ENCODE data around the gene PEAR1.

Gene PEAR1

GRCh38 chr1:156894001-156894400 lies 483 bp downstream of the PEAR1 start:
- Histone ChIP-seq H3K4me3 (ENCODE audit: insufficient read depth, low read length, poor library complexity, severe bottlenecking) (no peak overlapping the region), H3K79me2 (ENCODE audit: insufficient read depth, low read length) (no peaks in the 10 kb centered on the region), H3K9me3 (ENCODE audit: insufficient read depth, low read length) (no peaks in the 10 kb centered on the region), H4K20me1 (ENCODE audit: low read depth, low read length) (no peaks in the 10 kb centered on the region), H3F3A (ENCODE audit: insufficient read depth) (no peaks in the 10 kb centered on the region), H3K27ac (ENCODE audit: low read depth, low read length) (no peak overlapping the region), H3K4me2 (ENCODE audit: low read depth, low read length, poor library complexity, severe bottlenecking) (no peak overlapping the region), H3K9ac (ENCODE audit: low read length) (no peak overlapping the region), H3K9me2 (replicated peaks; ENCODE audit: insufficient read depth, low read length) (no peaks in the 10 kb centered on the region), H3K27me3 (ENCODE audit: low read length) (0 out of 2 replicates have a peak, but pooled peaks cover 2% of the 10 kb centered on the region), H3K36me3 (ENCODE audit: low read length) (no peaks in the 10 kb centered on the region), H2AFZ (ENCODE audit: low read depth, low read length, severe bottlenecking) (no peak overlapping the region)
- TF ChIP-seq CTCF (IDR thresholded peaks at IDR 0.05; ENCODE audit: insufficient read depth, low read length, poor library complexity, severe bottlenecking) (no peak), EZH2phosphoT487 (conservative IDR thresholded peaks at IDR 0.05; ENCODE audit: low read length) (no peak)

GRCh38 chr1:156894711-156895454 lies 1.4 kb downstream of the PEAR1 start:
- Histone ChIP-seq H3K27ac (ENCODE audit: low read depth, low read length) (no peak overlapping the region), H3K9me2 (replicated peaks; ENCODE audit: insufficient read depth, low read length) (no peaks in the 10 kb centered on the region), H3K9me3 (ENCODE audit: insufficient read depth, low read length) (no peaks in the 10 kb centered on the region), H4K20me1 (ENCODE audit: low read depth, low read length) (no peaks in the 10 kb centered on the region), H3K36me3 (ENCODE audit: low read length) (no peaks in the 10 kb centered on the region), H3K79me2 (ENCODE audit: insufficient read depth, low read length) (no peaks in the 10 kb centered on the region), H3K4me2 (ENCODE audit: low read depth, low read length, poor library complexity, severe bottlenecking) (no peak overlapping the region), H3K4me3 (ENCODE audit: insufficient read depth, low read length, poor library complexity, severe bottlenecking) (no peak overlapping the region), H3K27me3 (ENCODE audit: low read length) (0 out of 2 replicates have a peak, but pooled peaks cover 2% of the 10 kb centered on the region), H3K9ac (ENCODE audit: low read length) (no peak overlapping the region), H3F3A (ENCODE audit: insufficient read depth) (no peaks in the 10 kb centered on the region), H2AFZ (ENCODE audit: low read depth, low read length, severe bottlenecking) (no peak overlapping the region)
- TF ChIP-seq CTCF (IDR thresholded peaks at IDR 0.05; ENCODE audit: insufficient read depth, low read length, poor library complexity, severe bottlenecking) = no peak
- no peak for TF ChIP-seq EZH2phosphoT487 (conservative IDR thresholded peaks at IDR 0.05; ENCODE audit: low read length)

GRCh38 chr1:156895455-156895812 lies 1.9 kb downstream of the PEAR1 start:
- no peak overlapping the region for H3K4me3 ChIP-seq (ENCODE audit: insufficient read depth, low read length, poor library complexity, severe bottlenecking)
- H3F3A ChIP-seq (ENCODE audit: insufficient read depth) = no peaks in the 10 kb centered on the region
- no peak overlapping the region for H3K27ac ChIP-seq (ENCODE audit: low read depth, low read length)
- no peaks in the 10 kb centered on the region for H3K79me2 ChIP-seq (ENCODE audit: insufficient read depth, low read length)
- H3K9me2 ChIP-seq (replicated peaks; ENCODE audit: insufficient read depth, low read length) = no peaks in the 10 kb centered on the region
- H4K20me1 ChIP-seq (ENCODE audit: low read depth, low read length) = no peaks in the 10 kb centered on the region
- TF ChIP-seq CTCF (IDR thresholded peaks at IDR 0.05; ENCODE audit: insufficient read depth, low read length, poor library complexity, severe bottlenecking) (no peak), EZH2phosphoT487 (conservative IDR thresholded peaks at IDR 0.05; ENCODE audit: low read length) (no peak)
- H3K9me3 ChIP-seq (ENCODE audit: insufficient read depth, low read length) = no peaks in the 10 kb centered on the region
- no peak overlapping the region for H3K4me2 ChIP-seq (ENCODE audit: low read depth, low read length, poor library complexity, severe bottlenecking)
- H3K9ac ChIP-seq (ENCODE audit: low read length) = no peak overlapping the region
- H2AFZ ChIP-seq (ENCODE audit: low read depth, low read length, severe bottlenecking) = no peak overlapping the region
- H3K27me3 ChIP-seq (ENCODE audit: low read length) = 0 out of 2 replicates have a peak, but pooled peaks cover 2% of the 10 kb centered on the region
- H3K36me3 ChIP-seq (ENCODE audit: low read length) = no peaks in the 10 kb centered on the region

All from SU-DHL-6 (cell line).